Transverse colon (tissue), 4 donors: ENCODE data around the gene CSF1R.
A peak's percentile ranks its signal among the peaks of the same experiment; 100 is the strongest.

Experiments used
- CTCF ChIP-seq, 5 experiments: fragments of 200-600 bp in 3 of 5; fragments of 450-650 bp in 2 of 5; sonication (generic) in 3 of 5; IDR thresholded peaks; 1 replicate in 2 of 5; 2 replicates in 3 of 5; pipeline ENCODE4 v1.5.1; 2016 to 2017; ENCODE audit warnings: antibody characterized with exemption in 5 of 5, inconsistent platforms in 3 of 5, mild to moderate bottlenecking in 2 of 5, moderate library complexity in 1 of 5
- EP300 ChIP-seq: sonication (generic); formaldehyde crosslinking; IDR thresholded peaks from one replicate; pipeline ENCODE4 v1.6.1; 2017; ENCODE audit warnings: antibody characterized with exemption, low read depth
- POLR2A ChIP-seq: fragments of 450-650 bp; IDR thresholded peaks from one replicate; pipeline ENCODE4 v1.6.1; 2016; ENCODE audit warnings: antibody characterized with exemption, mild to moderate bottlenecking, moderate library complexity
- POLR2AphosphoS5 ChIP-seq, 3 donors: sonication (generic); formaldehyde crosslinking; IDR thresholded peaks; one replicate each; pipeline ENCODE4 v1.6.1; 2016; ENCODE audit warnings: antibody characterized with exemption in 3 of 3

GRCh38 chr5:150129813-150130492, 43.6 kb upstream of the CSF1R start:
- TF ChIP-seq POLR2A (no peak), POLR2AphosphoS5 (IDR thresholded peaks at IDR 0.05) (no peak), CTCF (IDR thresholded peaks at IDR 0.05) (peak; percentile 92 to 95 (median 94)), EP300 (no peak)
